ENCODE data around the gene CFAP210.
"Not testable (repeated sequence)": the region's sequence is repeated elsewhere in the genome, so short reads cannot be mapped to it uniquely, and the experiment has no call there.

The CFAP210 gene

DNA sequence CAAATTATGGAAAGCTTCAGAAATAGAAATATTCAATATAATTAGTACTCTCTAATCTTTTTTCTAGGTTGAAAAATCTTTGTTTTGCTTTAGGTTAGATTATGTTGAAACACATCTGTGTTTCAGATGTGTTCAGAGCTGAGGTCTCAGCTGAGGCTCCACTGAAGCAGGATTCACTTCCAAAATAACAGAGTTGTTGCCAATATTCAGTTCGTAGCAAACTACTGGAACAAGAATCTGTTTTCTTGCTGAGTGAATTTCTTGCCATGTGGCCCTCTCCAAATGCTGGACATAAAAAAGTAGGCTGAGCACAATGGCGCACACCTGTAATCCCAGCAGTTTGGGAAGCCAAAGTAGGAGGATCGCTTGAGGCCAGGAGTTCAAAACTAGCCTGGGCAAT lies 8.8 kb upstream of the CFAP210 start:
- DNase-seq (ENCODE audit: low spot score): no peak
- Mint-ChIP-seq H3K4me3 (no peak overlapping the region), H3K9me3 (no peaks in the 10 kb centered on the region), H3K27me3 (ENCODE audit: low read depth) (no peaks in the 10 kb centered on the region), H3K36me3 (ENCODE audit: low read depth) (peaks cover 7% of the 10 kb centered on the region), H3K27ac (no peak overlapping the region), H3K4me1 (ENCODE audit: low read depth) (peaks cover 3% of the 10 kb centered on the region)

- not testable (repeated sequence) for DNase-seq (ENCODE audit: low spot score); H3K27me3 Mint-ChIP-seq (ENCODE audit: low read depth); H3K4me3 Mint-ChIP-seq; H3K9me3 Mint-ChIP-seq; H3K27ac Mint-ChIP-seq; H3K36me3 Mint-ChIP-seq (ENCODE audit: low read depth)
- H3K4me1 Mint-ChIP-seq (ENCODE audit: low read depth): peaks cover 12% of the 10 kb centered on the region
Observed at GRCh38 chr2:169699173-169699572, 5.0 kb upstream of the CFAP210 start.

DNA sequence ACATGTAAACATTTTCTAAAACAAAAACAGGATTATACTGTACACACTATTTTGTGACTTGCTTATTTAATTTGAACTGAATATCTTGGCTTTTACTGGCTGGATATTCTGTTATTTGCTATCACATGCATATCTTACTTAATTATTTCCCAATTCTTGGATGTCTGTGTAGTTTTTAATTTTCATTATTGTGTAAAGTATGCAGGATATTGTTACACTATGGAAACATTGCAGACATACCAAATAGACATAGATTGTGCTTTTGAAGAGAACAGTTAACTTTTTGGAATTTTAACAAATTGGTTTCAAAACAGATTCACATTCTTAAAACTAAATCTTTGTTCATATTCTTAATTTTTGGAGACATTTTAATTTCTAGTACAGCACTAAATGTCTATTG lies 2.2 kb upstream of the CFAP210 start:
- Mint-ChIP-seq H3K4me3 (no peak overlapping the region), H3K27me3 (ENCODE audit: low read depth) (peaks cover 25% of the 10 kb centered on the region), H3K27ac (no peak overlapping the region), H3K4me1 (ENCODE audit: low read depth) (peaks cover 17% of the 10 kb centered on the region), H3K36me3 (ENCODE audit: low read depth) (peaks cover 8% of the 10 kb centered on the region), H3K9me3 (peaks cover 5% of the 10 kb centered on the region)
- DNase-seq (ENCODE audit: low spot score): no peak

- peak overlapping the region; percentile 83 for H3K4me3 Mint-ChIP-seq
- peak overlapping the region; percentile 84 for H3K27ac Mint-ChIP-seq
- DNase-seq (ENCODE audit: low spot score): no peak
- peaks cover 17% of the 10 kb centered on the region for H3K4me1 Mint-ChIP-seq (ENCODE audit: low read depth)
- peaks cover 6% of the 10 kb centered on the region for H3K36me3 Mint-ChIP-seq (ENCODE audit: low read depth)
- H3K27me3 Mint-ChIP-seq (ENCODE audit: low read depth): peaks cover 32% of the 10 kb centered on the region
- H3K9me3 Mint-ChIP-seq: peaks cover 12% of the 10 kb centered on the region
Observed at GRCh38 chr2:169694894-169695260, 672 bp upstream of the CFAP210 start.

GRCh38 chr2:169693360-169693759 lies 845 bp downstream of the CFAP210 start:
- peak overlapping the region; percentile 83 for H3K4me3 Mint-ChIP-seq
- DNase-seq (ENCODE audit: low spot score): no peak

GRCh38 chr2:169692718-169693117 lies 1.5 kb downstream of the CFAP210 start:
- peaks cover 26% of the 10 kb centered on the region for H3K9me3 Mint-ChIP-seq
- no peak overlapping the region for H3K4me3 Mint-ChIP-seq
- H3K27ac Mint-ChIP-seq: no peak overlapping the region
- peaks cover 37% of the 10 kb centered on the region for H3K27me3 Mint-ChIP-seq (ENCODE audit: low read depth)
- DNase-seq (ENCODE audit: low spot score): no peak
- peaks cover 9% of the 10 kb centered on the region for H3K36me3 Mint-ChIP-seq (ENCODE audit: low read depth)
- peaks cover 15% of the 10 kb centered on the region for H3K4me1 Mint-ChIP-seq (ENCODE audit: low read depth)

More at GRCh38 chr2:169693360-169693759, 845 bp downstream of the CFAP210 start:
- Mint-ChIP-seq H3K9me3 (peaks cover 23% of the 10 kb centered on the region), H3K4me1 (ENCODE audit: low read depth) (peaks cover 17% of the 10 kb centered on the region), H3K36me3 (ENCODE audit: low read depth) (peaks cover 8% of the 10 kb centered on the region), H3K27ac (peak overlapping the region; percentile 84), H3K27me3 (ENCODE audit: low read depth) (peaks cover 37% of the 10 kb centered on the region)

- Mint-ChIP-seq H3K36me3 (ENCODE audit: low read depth) (peaks cover 8% of the 10 kb centered on the region), H3K4me3 (no peak overlapping the region), H3K4me1 (ENCODE audit: low read depth) (peaks cover 13% of the 10 kb centered on the region), H3K9me3 (peaks cover 32% of the 10 kb centered on the region), H3K27me3 (ENCODE audit: low read depth) (peaks cover 37% of the 10 kb centered on the region), H3K27ac (no peak overlapping the region)
- no peak for DNase-seq (ENCODE audit: low spot score)
Observed at GRCh38 chr2:169690958-169691357, 3.2 kb downstream of the CFAP210 start.

GRCh38 chr2:169687943-169688342 lies 6.3 kb downstream of the CFAP210 start:
- not testable (repeated sequence) for H3K27ac Mint-ChIP-seq; DNase-seq (ENCODE audit: low spot score); H3K36me3 Mint-ChIP-seq (ENCODE audit: low read depth); H3K4me3 Mint-ChIP-seq
- peaks cover 35% of the 10 kb centered on the region for H3K9me3 Mint-ChIP-seq
- peaks cover 28% of the 10 kb centered on the region for H3K27me3 Mint-ChIP-seq (ENCODE audit: low read depth)
- peaks cover 14% of the 10 kb centered on the region for H3K4me1 Mint-ChIP-seq (ENCODE audit: low read depth)

DNA sequence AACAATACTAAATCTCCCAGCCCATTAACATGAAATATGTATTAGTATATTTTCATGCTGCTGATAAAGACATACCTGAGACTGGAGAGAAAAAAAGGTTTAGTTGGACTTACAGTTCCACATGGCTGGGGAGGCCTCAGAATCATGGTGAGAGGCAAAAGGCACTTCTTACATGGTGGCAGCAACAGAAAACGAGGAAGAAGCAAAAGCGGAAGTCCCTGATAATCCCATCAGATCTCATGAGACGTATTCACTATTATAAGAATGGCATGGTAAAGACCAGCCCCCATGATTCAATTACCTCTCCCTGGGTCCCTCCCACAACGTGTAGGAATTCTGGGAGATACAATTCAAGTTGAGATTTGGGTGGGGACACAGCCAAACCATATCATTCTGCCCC lies 7.4 kb downstream of the CFAP210 start:
- H3K36me3 Mint-ChIP-seq (ENCODE audit: low read depth); H3K27ac Mint-ChIP-seq; DNase-seq (ENCODE audit: low spot score); H3K4me3 Mint-ChIP-seq: not testable (repeated sequence)
- Mint-ChIP-seq H3K27me3 (ENCODE audit: low read depth) (peaks cover 17% of the 10 kb centered on the region), H3K4me1 (ENCODE audit: low read depth) (peaks cover 20% of the 10 kb centered on the region), H3K9me3 (peaks cover 35% of the 10 kb centered on the region)

DNA sequence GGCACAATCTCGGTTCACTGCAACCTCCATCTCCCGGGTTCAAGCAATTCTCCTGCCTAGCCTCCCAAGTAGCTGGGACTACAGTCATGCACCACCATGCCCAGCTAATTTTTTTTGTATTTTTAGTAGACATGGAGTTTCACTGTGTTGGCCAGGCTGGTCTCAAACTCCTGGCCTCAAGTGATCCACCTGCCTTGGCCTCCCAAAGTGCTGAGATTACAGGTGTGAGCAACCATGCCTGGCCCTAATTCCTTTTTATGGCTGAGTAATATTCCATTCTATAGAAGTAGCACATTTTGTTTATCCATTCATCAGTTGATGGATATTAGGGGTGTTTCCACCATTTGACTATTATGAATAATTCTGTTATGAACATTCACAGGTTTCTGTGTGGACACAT lies 9.5 kb downstream of the CFAP210 start:
- H3K27ac Mint-ChIP-seq: not testable (repeated sequence)
- peaks cover 24% of the 10 kb centered on the region for H3K4me1 Mint-ChIP-seq (ENCODE audit: low read depth)

GRCh38 chr2:169684135-169684565 lies 10.1 kb downstream of the CFAP210 start:
- DNase-seq (ENCODE audit: low spot score): no peak
- Mint-ChIP-seq H3K9me3 (peaks cover 29% of the 10 kb centered on the region), H3K4me3 (peak overlapping the region; percentile 13), H3K27ac (peak overlapping the region; percentile 51), H3K27me3 (ENCODE audit: low read depth) (peaks cover 6% of the 10 kb centered on the region), H3K4me1 (ENCODE audit: low read depth) (peaks cover 24% of the 10 kb centered on the region), H3K36me3 (ENCODE audit: low read depth) (peaks cover 10% of the 10 kb centered on the region)

More for the DNA sequence above, 9.5 kb downstream of the CFAP210 start:
- Mint-ChIP-seq H3K9me3 (peaks cover 34% of the 10 kb centered on the region), H3K36me3 (ENCODE audit: low read depth) (peaks cover 10% of the 10 kb centered on the region)
- not testable (repeated sequence) for H3K27me3 Mint-ChIP-seq (ENCODE audit: low read depth); H3K4me3 Mint-ChIP-seq; DNase-seq (ENCODE audit: low spot score)

- Mint-ChIP-seq H3K27ac (peak overlapping the region; percentile 51), H3K4me1 (ENCODE audit: low read depth) (peaks cover 24% of the 10 kb centered on the region), H3K36me3 (ENCODE audit: low read depth) (peaks cover 8% of the 10 kb centered on the region), H3K4me3 (peak overlapping the region; percentile 13), H3K9me3 (peaks cover 26% of the 10 kb centered on the region), H3K27me3 (ENCODE audit: low read depth) (peaks cover 3% of the 10 kb centered on the region)
- no peak for DNase-seq (ENCODE audit: low spot score)
Observed at GRCh38 chr2:169683425-169684134, 10.6 kb downstream of the CFAP210 start.

DNA sequence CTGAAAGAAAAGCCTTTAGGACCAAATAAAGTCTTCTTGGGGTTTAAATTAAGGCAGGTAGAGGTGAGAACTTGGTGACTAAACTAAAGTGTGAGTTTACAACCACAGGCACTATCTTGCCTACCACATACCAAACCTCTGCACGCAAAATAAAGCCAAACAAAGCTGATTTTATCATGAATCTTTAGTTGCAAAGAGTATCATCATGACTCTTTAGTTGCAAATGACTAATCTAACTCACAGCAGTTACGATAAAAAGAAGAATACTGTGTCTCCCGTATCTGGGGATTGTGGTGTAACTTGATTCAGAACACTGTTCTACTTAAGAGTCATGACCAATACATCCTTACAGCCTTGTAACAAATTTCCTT lies 11.2 kb downstream of the CFAP210 start:
- peak overlapping the region; percentile 51 for H3K27ac Mint-ChIP-seq
- H3K9me3 Mint-ChIP-seq: peaks cover 20% of the 10 kb centered on the region
- peak; percentile 66 for DNase-seq (ENCODE audit: low spot score)
- no peaks in the 10 kb centered on the region for H3K27me3 Mint-ChIP-seq (ENCODE audit: low read depth)
- peaks cover 4% of the 10 kb centered on the region for H3K36me3 Mint-ChIP-seq (ENCODE audit: low read depth)
- peak overlapping the region; percentile 13 for H3K4me3 Mint-ChIP-seq
- H3K4me1 Mint-ChIP-seq (ENCODE audit: low read depth): peaks cover 24% of the 10 kb centered on the region

DNA sequence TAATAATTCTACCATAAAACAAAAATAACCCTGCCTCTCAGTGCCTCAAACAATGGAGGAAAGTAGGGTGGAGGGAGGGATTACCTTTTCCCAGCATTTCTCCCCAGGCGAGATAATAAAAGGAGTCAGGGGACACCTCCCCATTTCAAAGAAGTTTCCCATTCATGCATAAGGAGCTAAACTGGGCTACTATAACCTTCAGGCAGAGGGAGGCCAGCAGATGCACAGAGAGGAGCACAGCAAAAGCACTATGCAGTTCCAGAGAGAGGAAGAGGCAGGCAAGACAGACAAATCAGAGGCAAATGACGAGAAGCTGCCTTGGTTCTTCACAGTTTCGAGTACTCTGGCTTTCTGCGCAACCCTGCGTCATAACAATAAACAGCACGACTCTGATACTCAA lies 17.4 kb downstream of the CFAP210 start:
- H3K9me3 Mint-ChIP-seq: peaks cover 11% of the 10 kb centered on the region
- H3K27ac Mint-ChIP-seq: no peak overlapping the region
- no peak for DNase-seq (ENCODE audit: low spot score)

DNA sequence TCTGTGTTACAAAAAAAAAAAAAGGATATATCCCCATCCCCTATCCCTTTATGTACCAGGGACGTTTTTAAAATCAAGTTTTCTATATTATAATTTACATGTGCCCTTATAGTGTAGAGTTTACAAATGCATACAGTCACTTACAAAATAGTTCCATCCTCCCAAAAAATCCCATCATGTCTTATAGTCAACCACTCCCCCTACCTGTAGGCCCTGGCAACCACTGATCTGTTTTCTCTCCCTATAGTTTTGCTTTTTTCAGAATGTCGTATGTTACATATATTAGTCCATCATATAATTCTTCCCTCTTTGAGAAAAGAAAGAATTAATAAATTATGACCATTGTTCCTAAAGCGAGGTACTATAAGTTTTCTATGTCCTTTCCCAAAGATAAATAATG lies 17.8 kb downstream of the CFAP210 start:
- H3K4me1 Mint-ChIP-seq (ENCODE audit: low read depth): peaks cover 1% of the 10 kb centered on the region
- no peak for DNase-seq (ENCODE audit: low spot score)
- peaks cover 25% of the 10 kb centered on the region for H3K27me3 Mint-ChIP-seq (ENCODE audit: low read depth)
- H3K9me3 Mint-ChIP-seq: peaks cover 8% of the 10 kb centered on the region
- no peak overlapping the region for H3K4me3 Mint-ChIP-seq
- H3K36me3 Mint-ChIP-seq (ENCODE audit: low read depth): peaks cover 2% of the 10 kb centered on the region
- H3K27ac Mint-ChIP-seq: no peak overlapping the region

More for the DNA sequence above, 17.4 kb downstream of the CFAP210 start:
- peaks cover 2% of the 10 kb centered on the region for H3K36me3 Mint-ChIP-seq (ENCODE audit: low read depth)
- no peak overlapping the region for H3K4me3 Mint-ChIP-seq
- peaks cover 21% of the 10 kb centered on the region for H3K27me3 Mint-ChIP-seq (ENCODE audit: low read depth)
- H3K4me1 Mint-ChIP-seq (ENCODE audit: low read depth): peaks cover 4% of the 10 kb centered on the region
